Naive thymus-derived CD4-positive, alpha-beta T cell (primary cell): ENCODE results near the gene RIOK2. TPM values are rescaled to one million over a fixed set of nuclear protein-coding genes. Genes with fewer than 3 reads are reported as not detected.
A peak's percentile ranks its signal among the peaks of the same experiment; 100 is the strongest.

Source experiments
- ATAC-seq: fragments of 150-1000 bp; cut with Tn5 transposase; 2 replicates; pipeline ENCODE4 v1.10.0; 2021; ENCODE audit warnings: mild to moderate bottlenecking, moderate library complexity
- CTCF ChIA-PET: fragments of 350-600 bp; sonication (Branson Sonifier 250); formaldehyde crosslinking; loops from one replicate; lab custom pipeline; 2021; ENCODE audit warnings: antibody characterized with exemption; lab: Charles Lee
- POLR2A ChIA-PET: fragments of 350-600 bp; sonication (Branson Sonifier 250); formaldehyde crosslinking; loops from one replicate; lab custom pipeline; 2021; ENCODE audit warnings: antibody characterized with exemption, inconsistent platforms; lab: Charles Lee
- DNase-seq, 9 donors: peaks; one replicate each; pipeline versions ENCODE4 v3.0.0 to v3.0.0-alpha.2; 2020 to 2022; ENCODE audit warnings: mixed read lengths in 1 of 9
- H3K27ac ChIP-seq: one replicate; pipeline ENCODE4 v1.7.0; 2013; ENCODE audit warnings: mild to moderate bottlenecking, low read depth, low read length, moderate library complexity
- H3K27me3 ChIP-seq, 2 donors: one replicate each; pipeline ENCODE4 v1.7.0; 2013; ENCODE audit warnings: low read length in 2 of 2, mild to moderate bottlenecking in 2 of 2, moderate library complexity in 2 of 2; ENCODE audit not compliant: control insufficient read depth in 2 of 2, insufficient read depth in 2 of 2
- H3K36me3 ChIP-seq, 3 experiments: 1 replicate in 2 of 3; 2 replicates in 1 of 3; pipeline ENCODE4 v1.7.0; 2013; ENCODE audit warnings: low read length in 3 of 3, mild to moderate bottlenecking in 3 of 3, moderate library complexity in 1 of 3; ENCODE audit not compliant: insufficient read depth in 3 of 3, control insufficient read depth in 2 of 3
- H3K4me1 ChIP-seq, 2 donors: one replicate each; pipeline ENCODE4 v1.7.0; 2013; ENCODE audit warnings: low read length in 2 of 2, mild to moderate bottlenecking in 2 of 2, moderate library complexity in 1 of 2; ENCODE audit not compliant: control insufficient read depth in 2 of 2, insufficient read depth in 2 of 2
- H3K4me3 ChIP-seq: 2 replicates; pipeline ENCODE4 v1.7.0; 2013; ENCODE audit warnings: mild to moderate bottlenecking, low read length
- H3K9me3 ChIP-seq, 3 experiments: 1 replicate in 2 of 3; 2 replicates in 1 of 3; pipeline ENCODE4 v1.7.0; 2013; ENCODE audit warnings: low read length in 3 of 3; ENCODE audit not compliant: control insufficient read depth in 2 of 3
- H3K27ac Mint-ChIP-seq, 9 donors: one replicate each; pipeline ENCODE4 v1.8.0; 2020 to 2022; ENCODE audit warnings: mixed read lengths in 9 of 9, mild to moderate bottlenecking in 8 of 9, moderate library complexity in 5 of 9, inconsistent platforms in 2 of 9
- H3K27me3 Mint-ChIP-seq, 5 donors: one replicate each; pipeline ENCODE4 v1.8.0; 2021 to 2022; ENCODE audit warnings: mixed read lengths in 5 of 5, mild to moderate bottlenecking in 1 of 5
- H3K36me3 Mint-ChIP-seq, 5 donors: one replicate each; pipeline ENCODE4 v1.8.0; 2020 to 2022; ENCODE audit warnings: mixed read lengths in 5 of 5, mild to moderate bottlenecking in 3 of 5, inconsistent platforms in 1 of 5
- H3K4me1 Mint-ChIP-seq, 7 donors: one replicate each; pipeline ENCODE4 v1.8.0; 2020 to 2022; ENCODE audit warnings: mixed read lengths in 7 of 7, mild to moderate bottlenecking in 3 of 7, inconsistent platforms in 1 of 7
- H3K4me3 Mint-ChIP-seq, 10 donors: one replicate each; pipeline ENCODE4 v1.8.0; 2020 to 2022; ENCODE audit warnings: mild to moderate bottlenecking in 10 of 10, mixed read lengths in 10 of 10, moderate library complexity in 6 of 10, inconsistent platforms in 2 of 10
- H3K9me3 Mint-ChIP-seq, 11 donors: one replicate each; pipeline ENCODE4 v1.8.0; 2020 to 2022; ENCODE audit warnings: mixed read lengths in 11 of 11, mild to moderate bottlenecking in 4 of 11, inconsistent platforms in 1 of 11, moderate library complexity in 1 of 11
- intact Hi-C, 2 donors: fragments of 100-400 bp; cut with micrococcal nuclease; formaldehyde crosslinking; loops; one replicate each; pipeline ENCODE4 v1.15.1; 2023
- polyA plus RNA-seq, 2 donors: library from polyadenylated mRNA; unstranded; fragments of 300-500 nt; fragmentation: Illumina TruSeq; gene quantifications; one replicate each; pipeline ENCODE4 v1.2.3, GENCODE V29; 2021
- total RNA-seq, 6 experiments: library from RNA in 5 of 6; stranded (reverse) in 5 of 6; gene quantifications; 1 replicate in 5 of 6; 2 replicates in 1 of 6; pipeline ENCODE4 v1.2.3 and lab custom pipeline; 2021 to 2026

RIOK2 gene
- total and polyA plus RNA-seq, 7 experiments from 2014 or later, result 18.8 to 36.0 (median 28.2) TPM

DNA sequence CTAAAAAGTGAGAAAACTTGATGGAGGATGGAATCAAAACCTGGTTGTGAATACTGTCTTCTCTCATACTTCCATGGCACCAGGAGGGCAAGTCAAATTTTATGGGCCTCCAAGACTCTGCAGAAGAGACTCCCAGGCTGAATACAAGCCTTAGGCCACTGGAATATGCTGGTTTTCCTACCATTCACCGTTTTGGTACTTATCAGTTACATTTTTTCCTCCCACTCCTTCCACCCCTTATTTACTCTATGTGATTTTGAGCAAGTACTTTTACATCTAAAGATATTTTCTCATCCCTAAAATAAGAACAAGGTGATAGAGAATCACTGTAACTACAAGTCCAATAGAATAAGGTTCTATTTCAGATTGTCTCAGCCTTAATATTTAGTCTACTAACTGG is 32.6 kb downstream of the RIOK2 start:
- Mint-ChIP-seq H3K4me3 (no peak overlapping the region), H3K9me3 (peaks cover 0 to 8% (median 0%) of the 10 kb centered on the region in 11 donors), H3K27me3 (peaks cover 0 to 16% (median 0%) of the 10 kb centered on the region in 5 donors), H3K36me3 (peaks cover 0 to 4% (median 0%) of the 10 kb centered on the region in 5 donors), H3K27ac (no peak overlapping the region), H3K4me1 (no peaks in the 10 kb centered on the region)
- ChIA-PET CTCF (interaction anchor here (0.6 kb wide), 1 partner anchor 399 kb away, joined by 3 read pairs; no protein-coding TSS in a partner anchor), POLR2A (no interaction called here)
- DNase-seq, result no peak
- H3K27ac ChIP-seq, result no peak overlapping the region
- H3K36me3 ChIP-seq, result no peaks in the 10 kb centered on the region
- no peak overlapping the region for H3K4me3 ChIP-seq
- ATAC-seq, result no peak
- H3K9me3 ChIP-seq, result no peaks in the 10 kb centered on the region
- no peaks in the 10 kb centered on the region for H3K4me1 ChIP-seq
- H3K27me3 ChIP-seq, result no peaks in the 10 kb centered on the region
- intact Hi-C loops, result no loop called here

DNA sequence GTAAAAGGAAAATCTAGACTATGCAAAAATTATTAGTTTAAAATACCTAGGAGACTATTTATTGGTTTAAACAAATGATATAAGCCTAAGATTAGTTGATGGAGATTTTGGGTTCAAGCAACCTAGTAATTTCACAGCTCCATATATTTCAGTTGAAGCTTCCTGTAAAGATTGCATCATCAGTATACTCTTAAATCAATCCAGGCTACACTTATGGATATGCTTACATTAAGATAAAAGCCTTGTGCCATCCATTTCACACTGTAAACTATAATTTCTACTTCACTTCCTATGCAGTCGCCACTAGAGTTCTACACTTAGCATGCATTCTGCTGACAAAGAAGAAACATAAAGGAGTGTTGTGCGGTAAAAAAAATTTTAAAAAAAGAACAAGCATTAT is 33.3 kb downstream of the RIOK2 start:
- ATAC-seq, result no peak
- H3K36me3 Mint-ChIP-seq, result peaks cover 0 to 4% (median 0%) of the 10 kb centered on the region in 5 donors
- intact Hi-C loops, result no loop called here
- H3K4me3 Mint-ChIP-seq, result no peak overlapping the region
- no peak for DNase-seq
- Histone ChIP-seq H3K9me3 (no peaks in the 10 kb centered on the region), H3K4me1 (no peaks in the 10 kb centered on the region), H3K27me3 (no peaks in the 10 kb centered on the region), H3K4me3 (no peak overlapping the region), H3K27ac (no peak overlapping the region), H3K36me3 (no peaks in the 10 kb centered on the region)
- no peak overlapping the region for H3K27ac Mint-ChIP-seq
- peaks cover 0 to 16% (median 0%) of the 10 kb centered on the region in 5 donors for H3K27me3 Mint-ChIP-seq
- POLR2A ChIA-PET, result no interaction called here
- no peaks in the 10 kb centered on the region for H3K4me1 Mint-ChIP-seq
- CTCF ChIA-PET, result interaction anchor here (1.3 kb wide), 1 partner anchor 12 kb away, joined by 6 read pairs; no protein-coding TSS in a partner anchor
- H3K9me3 Mint-ChIP-seq, result peaks cover 0 to 4% (median 0%) of the 10 kb centered on the region in 11 donors

DNA sequence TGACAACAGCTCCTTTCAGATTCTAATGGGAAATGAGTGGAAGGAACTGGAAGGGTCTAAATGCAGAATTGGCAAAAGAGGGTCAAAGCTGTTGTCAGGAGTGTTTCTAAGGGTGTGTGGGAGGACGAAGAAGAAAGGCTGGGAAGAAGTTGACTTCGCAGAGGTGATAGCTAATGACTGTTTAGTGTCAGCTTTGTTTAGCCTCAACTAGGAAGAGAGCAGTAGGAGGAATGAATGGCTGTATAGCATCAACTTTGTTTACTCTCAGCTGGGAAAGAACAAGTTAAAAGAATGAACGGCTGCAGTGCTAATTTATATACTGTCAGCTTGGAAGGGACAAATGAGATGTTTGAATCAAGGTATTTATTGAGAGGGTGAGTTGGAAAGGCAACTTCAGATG is 34.8 kb downstream of the RIOK2 start:
- Mint-ChIP-seq H3K36me3 (peaks cover 0 to 4% (median 0%) of the 10 kb centered on the region in 5 donors), H3K27me3 (peaks cover 0 to 8% (median 0%) of the 10 kb centered on the region in 5 donors), H3K4me3 (no peak overlapping the region), H3K27ac (no peak overlapping the region), H3K9me3 (peaks cover 0 to 4% (median 0%) of the 10 kb centered on the region in 11 donors), H3K4me1 (no peaks in the 10 kb centered on the region)
- Histone ChIP-seq H3K4me1 (no peaks in the 10 kb centered on the region), H3K9me3 (no peaks in the 10 kb centered on the region), H3K4me3 (no peak overlapping the region), H3K27ac (no peak overlapping the region), H3K36me3 (no peaks in the 10 kb centered on the region), H3K27me3 (no peaks in the 10 kb centered on the region)
- DNase-seq, result no peak
- ChIA-PET POLR2A (interaction anchor here (0.6 kb wide), 1 partner anchor 1748 kb away, joined by 4 read pairs; no protein-coding TSS in a partner anchor), CTCF (interaction anchor here (1.7 kb wide), 1 partner anchor 279 kb away, joined by 6 read pairs; no protein-coding TSS in a partner anchor)
- intact Hi-C loops, result no loop called here
- ATAC-seq, result no peak

DNA sequence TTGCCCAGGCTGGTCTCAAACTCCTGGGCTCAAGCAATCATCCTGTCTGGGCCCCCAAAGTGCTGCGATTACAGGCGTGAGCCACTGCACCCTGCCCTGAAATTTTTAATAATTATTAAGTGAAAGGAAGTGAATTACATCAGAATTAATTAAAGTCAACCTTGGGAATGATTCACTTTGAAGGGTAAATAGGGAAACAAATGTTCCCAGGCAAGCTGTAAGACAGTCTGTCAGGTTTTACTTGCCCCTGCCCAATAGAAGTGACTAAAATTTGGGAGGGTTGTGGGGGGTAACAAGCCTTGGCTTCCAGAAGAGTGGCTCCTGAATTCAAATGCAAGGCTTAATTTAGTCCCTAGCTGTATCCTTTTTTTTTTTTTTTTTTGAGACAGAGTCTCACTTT is 39.3 kb downstream of the RIOK2 start:
- Mint-ChIP-seq H3K27ac (no peak overlapping the region), H3K36me3 (no peaks in the 10 kb centered on the region), H3K9me3 (no peaks in the 10 kb centered on the region), H3K4me3 (no peak overlapping the region), H3K4me1 (peaks cover 0 to 6% (median 0%) of the 10 kb centered on the region in 7 donors), H3K27me3 (peaks cover 6 to 32% (median 13%) of the 10 kb centered on the region in 5 donors)
- ATAC-seq, result no peak
- H3K4me3 ChIP-seq, result no peak overlapping the region
- no peaks in the 10 kb centered on the region for H3K27me3 ChIP-seq
- no peaks in the 10 kb centered on the region for H3K9me3 ChIP-seq
- CTCF ChIA-PET, result no interaction called here
- no peaks in the 10 kb centered on the region for H3K36me3 ChIP-seq
- H3K27ac ChIP-seq, result no peak overlapping the region
- no peak for DNase-seq
- intact Hi-C loops, result loop anchor here in 1 of 2 donors (5.0 kb wide), 1 partner anchor 206 kb away; the partner anchor contains the start of gene LNPEP
- H3K4me1 ChIP-seq, result no peaks in the 10 kb centered on the region
- POLR2A ChIA-PET, result no interaction called here

DNA sequence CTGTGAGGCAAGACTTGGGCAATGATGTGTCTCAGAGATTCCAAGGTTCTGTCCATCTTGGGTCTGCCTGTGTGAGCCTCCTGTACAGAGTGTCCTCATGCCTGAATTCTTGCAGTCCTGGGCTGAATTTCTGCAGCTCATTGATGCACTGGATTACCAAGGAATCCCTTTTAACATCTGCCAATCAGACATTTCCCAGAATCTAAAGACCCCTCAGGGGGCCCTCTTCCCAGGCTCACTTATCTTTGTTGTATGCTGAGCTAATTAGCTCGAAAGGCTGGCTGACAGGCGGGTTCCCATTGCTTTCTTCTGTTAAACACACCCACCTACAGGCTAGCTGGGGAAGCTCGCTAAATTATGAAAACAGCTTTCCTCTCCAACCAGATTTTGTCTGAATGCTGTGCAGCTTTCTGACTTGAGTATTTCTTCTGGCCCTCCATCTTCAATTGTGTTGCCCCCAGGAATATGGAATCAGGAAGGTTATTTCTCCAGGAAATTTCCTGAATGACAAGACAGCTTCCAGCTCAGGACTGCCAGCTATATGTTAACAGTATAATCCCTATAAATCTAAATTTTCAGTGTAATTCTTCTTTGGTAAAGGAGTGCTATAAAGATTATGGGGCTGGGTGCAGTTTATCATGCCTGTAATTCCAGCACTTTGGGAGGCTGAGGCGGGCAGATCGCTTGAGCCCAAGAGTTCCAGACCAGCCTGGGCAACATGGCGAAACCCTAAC is 40.4 kb downstream of the RIOK2 start, which contains the start of gene LIX1:
LIX1 (minus strand) TSS at position 91 of the 734 bp plus-strand sequence; CDS start at position 56, 35 bp downstream.
- H3K36me3 ChIP-seq, result no peaks in the 10 kb centered on the region
- H3K4me3 ChIP-seq, result no peak within 1 kb of the TSS
- peaks cover 0 to 6% (median 0%) of the 10 kb centered on the region in 7 donors for H3K4me1 Mint-ChIP-seq
- DNase-seq (peak in 6 of 9 donors; percentile 5 to 46 (median 35)), ATAC-seq (peak; percentile 77)
- intact Hi-C loops, result loop anchor here (1.0 to 5.0 kb wide), 4 partner anchors 20 to 273 kb away; partner anchors contain the start of gene LNPEP (in 1 of the 2)
- H3K9me3 ChIP-seq, result no peaks in the 10 kb centered on the region
- no peak within 1 kb of the TSS for H3K27ac Mint-ChIP-seq
- CTCF ChIA-PET, result interaction anchor here (1.0 to 2.2 kb wide), 2 partner anchors 19 to 273 kb away, joined by 3 to 18 read pairs; no protein-coding TSS in a partner anchor
- H3K9me3 Mint-ChIP-seq, result no peaks in the 10 kb centered on the region
- H3K27ac ChIP-seq, result no peak within 1 kb of the TSS
- no peaks in the 10 kb centered on the region for H3K27me3 ChIP-seq
- no peaks in the 10 kb centered on the region for H3K36me3 Mint-ChIP-seq
- no peaks in the 10 kb centered on the region for H3K4me1 ChIP-seq
- POLR2A ChIA-PET, result no interaction called here
- H3K4me3 Mint-ChIP-seq, result no peak within 1 kb of the TSS
- peaks cover 6 to 37% (median 13%) of the 10 kb centered on the region in 5 donors for H3K27me3 Mint-ChIP-seq

DNA sequence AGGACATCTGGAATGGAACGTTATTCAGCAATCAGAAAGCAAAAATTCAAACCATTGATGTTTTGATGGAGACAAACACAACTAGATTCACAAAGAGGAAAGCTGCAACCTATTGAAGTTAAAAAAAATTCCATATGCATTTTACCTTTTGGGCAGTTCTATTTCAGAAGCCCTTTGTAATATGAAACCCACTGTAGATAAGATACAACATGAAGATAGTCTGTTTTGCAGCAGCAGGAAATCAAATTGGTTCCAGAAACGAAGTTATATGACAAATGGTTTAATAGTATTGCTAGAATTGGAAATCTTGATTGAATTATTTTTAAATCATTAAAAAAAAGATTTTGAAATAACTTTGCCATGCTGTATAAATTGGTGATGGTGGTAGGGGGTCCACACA is 41.5 kb downstream of the RIOK2 start:
- H3K4me3 ChIP-seq, result no peak overlapping the region
- H3K36me3 ChIP-seq, result no peaks in the 10 kb centered on the region
- Mint-ChIP-seq H3K27me3 (peaks cover 6 to 39% (median 13%) of the 10 kb centered on the region in 5 donors), H3K4me3 (no peak overlapping the region), H3K36me3 (no peaks in the 10 kb centered on the region), H3K27ac (no peak overlapping the region), H3K9me3 (no peaks in the 10 kb centered on the region), H3K4me1 (peaks cover 0 to 6% (median 0%) of the 10 kb centered on the region in 7 donors)
- H3K27me3 ChIP-seq, result no peaks in the 10 kb centered on the region
- no peaks in the 10 kb centered on the region for H3K4me1 ChIP-seq
- no peaks in the 10 kb centered on the region for H3K9me3 ChIP-seq
- intact Hi-C loops, result loop anchor here in 1 of 2 donors (5.0 kb wide), 1 partner anchor 204 kb away; the partner anchor contains the start of gene LNPEP
- POLR2A ChIA-PET, result no interaction called here
- DNase-seq, result no peak
- CTCF ChIA-PET, result interaction anchor here (0.7 to 2.2 kb wide), 3 partner anchors 208 to 787 kb away, joined by 3 to 18 read pairs (median 4); no protein-coding TSS in a partner anchor
- no peak overlapping the region for H3K27ac ChIP-seq
- no peak for ATAC-seq
